Peyer's patch (tissue), 4 donors: ENCODE data around the gene DSCAML1.

Experiments used
- POLR2A ChIP-seq, 2 donors: fragments of 450-650 bp; IDR thresholded peaks; one replicate each; pipeline ENCODE4 v1.5.1; 2017; ENCODE audit warnings: antibody characterized with exemption in 2 of 2, mild to moderate bottlenecking in 2 of 2, moderate library complexity in 2 of 2
- TF ChIP-seq, protein P1 (sequence below), 6 experiments: fragments of 450-650 bp in 4 of 6; fragments of 200-600 bp in 2 of 6; sonication (generic) in 1 of 6; IDR thresholded peaks; one replicate each; pipeline ENCODE4 v1.5.1; 2017 to 2019; ENCODE audit warnings: antibody characterized with exemption in 6 of 6, mild to moderate bottlenecking in 3 of 6, moderate library complexity in 1 of 6

DNA sequence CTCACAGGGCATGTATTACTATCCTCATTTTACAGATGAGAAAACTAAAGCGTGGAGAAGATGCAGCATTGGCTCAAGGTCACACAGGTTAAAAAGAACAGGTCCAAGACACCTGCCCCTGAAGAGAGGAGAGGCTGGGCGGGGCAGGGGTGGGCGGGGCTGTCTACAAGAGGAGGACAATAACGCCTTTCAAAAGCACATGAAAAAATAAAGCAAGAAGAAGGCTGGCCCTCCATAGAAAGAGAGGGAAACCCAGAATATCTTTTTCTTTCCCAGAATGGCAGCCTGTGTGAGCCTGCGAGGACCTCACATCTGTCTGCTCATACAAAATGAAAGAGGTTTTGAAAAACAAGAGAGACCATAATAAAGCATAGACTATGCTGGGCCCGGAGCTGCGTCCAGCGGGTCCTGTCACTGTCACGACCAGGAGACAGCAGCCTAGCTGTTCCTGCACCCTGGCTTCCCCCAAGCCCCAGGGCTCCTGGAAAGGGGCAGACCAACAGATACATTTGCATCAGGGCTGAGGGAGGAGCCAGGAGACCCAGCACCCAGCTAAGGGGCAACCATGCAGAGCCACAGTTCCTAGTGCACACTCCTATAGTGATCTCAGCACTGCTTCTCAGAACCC, 61.6 kb downstream of the DSCAML1 start:
- TF ChIP-seq, protein P1, sequence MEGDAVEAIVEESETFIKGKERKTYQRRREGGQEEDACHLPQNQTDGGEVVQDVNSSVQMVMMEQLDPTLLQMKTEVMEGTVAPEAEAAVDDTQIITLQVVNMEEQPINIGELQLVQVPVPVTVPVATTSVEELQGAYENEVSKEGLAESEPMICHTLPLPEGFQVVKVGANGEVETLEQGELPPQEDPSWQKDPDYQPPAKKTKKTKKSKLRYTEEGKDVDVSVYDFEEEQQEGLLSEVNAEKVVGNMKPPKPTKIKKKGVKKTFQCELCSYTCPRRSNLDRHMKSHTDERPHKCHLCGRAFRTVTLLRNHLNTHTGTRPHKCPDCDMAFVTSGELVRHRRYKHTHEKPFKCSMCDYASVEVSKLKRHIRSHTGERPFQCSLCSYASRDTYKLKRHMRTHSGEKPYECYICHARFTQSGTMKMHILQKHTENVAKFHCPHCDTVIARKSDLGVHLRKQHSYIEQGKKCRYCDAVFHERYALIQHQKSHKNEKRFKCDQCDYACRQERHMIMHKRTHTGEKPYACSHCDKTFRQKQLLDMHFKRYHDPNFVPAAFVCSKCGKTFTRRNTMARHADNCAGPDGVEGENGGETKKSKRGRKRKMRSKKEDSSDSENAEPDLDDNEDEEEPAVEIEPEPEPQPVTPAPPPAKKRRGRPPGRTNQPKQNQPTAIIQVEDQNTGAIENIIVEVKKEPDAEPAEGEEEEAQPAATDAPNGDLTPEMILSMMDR (IDR thresholded peaks at IDR 0.05) = no peak
- no peak for TF ChIP-seq POLR2A (IDR thresholded peaks at IDR 0.05)
